NB4 (cell line): ENCODE data around the gene TUBA8.

Experiments used
- DNase-seq: peaks from one replicate; pipeline ENCODE4 v3.0.0; 2010; ENCODE audit warnings: low read depth
- H3K4me3 ChIP-seq: one replicate; pipeline ENCODE4 v1.5.1; 2011; ENCODE audit warnings: mild to moderate bottlenecking, low read depth, low read length, moderate library complexity
- CTCF ChIP-seq: IDR thresholded peaks from one replicate; pipeline ENCODE4 v1.5.1; 2012; ENCODE audit warnings: low read depth, low read length
- MAX ChIP-seq: IDR thresholded peaks from 2 replicates; pipeline ENCODE4 v1.6.1; 2011; ENCODE audit warnings: low read depth, low read length
- MYC ChIP-seq: IDR thresholded peaks from 2 replicates; pipeline ENCODE4 v1.6.1; 2011; ENCODE audit warnings: low read depth, low read length
- POLR2A ChIP-seq: IDR thresholded peaks from 2 replicates; pipeline ENCODE4 v1.6.1; 2011; ENCODE audit warnings: mild to moderate bottlenecking; ENCODE audit not compliant: insufficient read length; ENCODE audit errors: extremely low read depth

Gene TUBA8

GRCh38 chr22:18109410-18110193 lies 1.0 kb upstream of the TUBA8 start:
- TF ChIP-seq MAX, result no peak
- TF ChIP-seq CTCF, result no peak
- no peak for TF ChIP-seq POLR2A
- no peak for TF ChIP-seq MYC
- peak overlapping the region; percentile 53 for H3K4me3 ChIP-seq

GRCh38 chr22:18110954-18111758 lies 547 bp downstream of the TUBA8 start:
- TF ChIP-seq MAX (no peak), MYC (no peak), CTCF (no peak), POLR2A (no peak)
- H3K4me3 ChIP-seq, result peak overlapping the region; percentile 63
- peak; percentile 41 for DNase-seq

More at GRCh38 chr22:18109410-18110193, 1.0 kb upstream of the TUBA8 start:
- DNase-seq, result peak; percentile 23

- DNase-seq, result peak; percentile 32
- TF ChIP-seq MYC, result no peak
- no peak for TF ChIP-seq CTCF
- peak overlapping the region; percentile 63 for H3K4me3 ChIP-seq
Measured at GRCh38 chr22:18111759-18112330, 1.2 kb downstream of the TUBA8 start.

GRCh38 chr22:18112440-18112839 lies 1.8 kb downstream of the TUBA8 start:
- DNase-seq, result peak; percentile 25
- peak overlapping the region; percentile 63 for H3K4me3 ChIP-seq
- TF ChIP-seq POLR2A (no peak), MYC (no peak), CTCF (no peak), MAX (no peak)

- TF ChIP-seq CTCF (no peak), MYC (peak; percentile 44), MAX (peak; percentile 32; the same call in 1 of the 2 replicates)
- peak overlapping the region; percentile 63 for H3K4me3 ChIP-seq
- DNase-seq, result peak; percentile 95
Measured at GRCh38 chr22:18113680-18114394, 3.2 kb downstream of the TUBA8 start.
